GM18511 (cell line): Measurements from ENCODE around the gene PKN2.
"Not testable (repeated sequence)": the region's sequence is repeated elsewhere in the genome, so short reads cannot be mapped to it uniquely, and the experiment has no call there.

Experiments used
- ATAC-seq: cut with Tn5 transposase; IDR thresholded peaks from one replicate; pipeline ENCODE4 v1.9.1; 2021; ENCODE audit warnings: mild to moderate bottlenecking, moderate library complexity; ENCODE audit not compliant: unreplicated experiment

PKN2 gene

DNA sequence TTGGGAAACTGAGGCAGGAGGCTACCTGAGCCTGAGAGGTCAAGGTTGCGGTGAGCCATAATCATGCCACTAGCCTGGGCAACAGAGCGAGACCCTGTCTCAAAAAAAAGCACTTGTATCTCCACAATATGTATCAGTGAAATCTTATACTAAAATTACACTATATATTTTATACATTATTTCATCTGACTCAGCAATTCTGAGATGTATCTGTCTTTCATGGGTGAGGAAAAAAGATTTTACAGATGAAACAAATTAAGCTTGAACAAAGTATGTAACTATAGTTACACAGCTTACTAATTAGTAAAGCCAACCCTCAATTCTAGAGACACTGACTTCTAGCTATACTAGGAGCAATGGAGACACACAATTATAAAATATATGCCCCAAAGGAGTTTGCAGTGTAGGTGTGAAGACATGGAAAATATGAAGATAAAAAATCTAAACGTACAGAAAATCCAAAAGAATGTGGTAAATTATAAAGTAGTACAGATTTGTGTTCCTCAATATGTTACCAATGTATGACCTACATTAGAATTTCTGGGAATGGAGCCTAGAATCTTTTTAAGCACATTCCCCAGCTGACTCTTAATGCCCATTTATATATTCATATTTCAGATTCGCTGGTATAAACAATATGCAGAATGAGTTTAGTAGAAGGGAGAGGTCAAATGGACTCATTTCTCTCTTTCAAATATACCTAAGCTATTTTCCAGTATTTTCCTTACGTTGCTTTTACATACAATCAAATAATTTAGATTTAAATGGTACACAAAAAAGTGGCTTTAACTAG, 192.7 kb downstream of the PKN2 start:
- ATAC-seq, result no peak

DNA sequence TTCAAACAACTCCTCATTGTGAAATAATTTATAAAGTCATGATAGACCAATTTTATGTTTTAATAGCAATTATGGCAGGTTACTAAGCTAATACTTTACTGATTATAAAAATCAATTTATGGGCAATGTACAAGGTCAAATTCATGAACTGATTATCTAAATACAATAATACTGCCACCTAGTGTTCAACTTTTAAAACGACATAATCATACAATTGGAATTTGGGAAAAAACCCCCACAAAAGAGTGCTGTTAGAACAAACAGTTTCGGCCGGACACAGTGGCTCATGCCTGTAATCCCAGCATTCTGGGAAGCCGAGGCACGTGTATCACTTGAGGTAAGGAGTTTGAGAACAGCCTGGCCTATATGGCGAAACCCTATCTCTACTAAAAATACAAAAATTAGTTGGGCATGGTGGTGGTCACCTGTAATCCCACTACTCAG, 193.3 kb downstream of the PKN2 start:
- no peak for ATAC-seq

DNA sequence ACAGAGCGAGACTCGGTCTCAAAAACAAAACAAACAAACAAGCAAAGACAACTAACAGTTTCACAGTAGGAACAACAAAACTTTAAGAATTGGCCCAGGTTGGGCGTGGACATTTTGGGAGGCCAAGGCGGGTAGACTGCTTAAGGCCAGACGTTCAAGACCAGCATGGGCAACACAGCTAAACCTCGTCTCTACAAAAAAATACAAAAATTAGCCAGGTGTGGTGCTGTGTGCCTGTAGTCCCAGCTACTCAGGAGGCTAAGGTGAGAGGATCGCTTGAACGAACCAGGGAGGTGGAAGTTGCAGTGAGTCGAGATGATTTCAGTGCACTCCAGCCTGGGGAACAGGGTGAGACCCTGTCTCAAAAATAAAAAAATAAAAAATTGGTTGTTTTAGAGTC, 193.8 kb downstream of the PKN2 start:
- ATAC-seq, result no peak

DNA sequence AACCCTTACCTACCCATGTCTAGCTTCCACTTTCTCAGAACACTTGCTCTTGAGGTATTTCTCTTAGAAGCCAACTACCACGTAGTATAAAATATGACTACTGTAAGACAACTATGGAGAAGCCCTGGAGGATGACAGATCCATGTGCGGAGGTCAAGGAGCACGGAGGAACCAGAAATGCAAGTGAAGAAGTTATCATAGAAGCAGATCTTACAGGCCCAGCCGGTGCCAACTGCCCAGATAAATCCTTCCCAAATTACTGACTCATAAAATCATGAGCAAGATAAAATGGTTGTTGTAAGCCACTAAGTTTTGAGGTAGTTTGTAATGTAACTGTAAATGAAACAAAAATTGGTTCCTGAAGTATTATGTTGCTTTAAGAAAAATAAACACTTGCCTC, 194.7 kb downstream of the PKN2 start:
- ATAC-seq, result no peak

DNA sequence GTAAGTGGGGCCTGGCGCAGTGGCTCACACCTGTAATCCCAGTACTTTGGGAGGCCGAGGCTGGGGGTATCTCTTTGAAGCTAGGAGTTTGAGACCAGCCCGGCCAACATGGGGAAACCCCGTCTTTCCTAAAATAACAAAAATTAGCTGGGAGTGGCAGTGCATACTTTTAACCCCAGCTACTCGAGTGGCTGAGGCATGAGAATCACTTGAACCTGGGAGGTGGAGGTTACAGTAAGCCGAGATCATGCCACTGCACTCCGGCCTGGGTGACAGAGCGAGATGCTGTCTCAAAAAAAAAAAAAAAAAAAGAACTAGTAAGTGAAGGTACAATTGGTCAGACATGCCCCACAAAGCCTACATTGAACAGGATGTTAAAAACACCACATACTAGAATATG, 196.6 kb downstream of the PKN2 start:
- ATAC-seq, result not testable (repeated sequence)

DNA sequence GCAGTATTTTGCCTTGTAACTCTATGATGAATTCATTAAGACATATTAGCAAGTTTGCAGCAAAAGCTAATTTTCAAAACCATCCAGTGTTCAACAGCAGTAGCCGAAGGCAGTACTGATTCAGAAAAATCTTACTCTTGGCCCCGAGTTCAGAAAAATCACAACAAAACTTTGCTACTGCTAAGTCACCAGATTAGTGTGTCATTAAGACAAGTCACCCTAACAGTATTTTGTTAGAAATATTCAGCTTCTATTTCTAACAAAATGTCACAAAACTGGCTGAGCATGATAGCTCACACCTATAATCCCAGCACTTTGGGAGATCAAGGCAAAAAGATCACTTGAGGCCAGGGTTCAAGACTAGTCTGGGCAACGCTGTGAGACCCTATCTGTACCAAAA, 199.1 kb downstream of the PKN2 start:
- ATAC-seq, result no peak
